GM12878 (cell line): ENCODE results near the gene ELAVL1. TPM values are rescaled to one million over a fixed set of nuclear protein-coding genes. Genes with fewer than 3 reads are reported as not detected.

Source experiments
- ATAC-seq: fragments of 200-7000 bp; cut with Tn5 transposase; 3 replicates; pipeline ENCODE4 v1.9.1; 2020; ENCODE audit warnings: mild to moderate bottlenecking, moderate library complexity
- BruUV-seq: library from RNA; stranded (reverse); fragments of 400-500 nt; replicated peaks from 2 replicates; lab custom pipeline; 2021; lab: Mats Ljungman, UMichigan
- CTCF ChIA-PET: fragments of 300-600 bp; sonication (Branson Sonifier 250); formaldehyde crosslinking; extraction: SDS; loops from one replicate; lab custom pipeline; 2021; ENCODE audit warnings: inconsistent platforms; lab: Yijun Ruan, JAX
- POLR2A ChIA-PET: fragments of 350-600 bp; formaldehyde crosslinking; extraction: SDS; loops from one replicate; lab custom pipeline; 2021; ENCODE audit warnings: inconsistent platforms; lab: Charles Lee
- RAD21 ChIA-PET: fragments of 300-600 bp; sonication (Branson Sonifier 250); formaldehyde crosslinking; loops from one replicate; lab custom pipeline; 2023; ENCODE audit warnings: antibody characterized with exemption; ENCODE audit not compliant: unreplicated experiment; lab: Charles Lee
- SMC1A ChIA-PET: fragments of 300-600 bp; sonication (Branson Sonifier 250); formaldehyde crosslinking; loops from one replicate; lab custom pipeline; 2023; ENCODE audit not compliant: unreplicated experiment, uncharacterized antibody; lab: Charles Lee
- DNase-seq: peaks from one replicate; pipeline ENCODE4 v3.0.0-alpha.2; 2011; ENCODE audit warnings: low read depth, low spot score
- FAIRE-seq: peaks from 3 replicates; lab custom pipeline; 2011; peaks lifted over from hg19 to GRCh38; lab: Jason Lieb, UNC
- H2AFZ ChIP-seq: 2 replicates; pipeline ENCODE4 v1.6.0; 2011; ENCODE audit warnings: low read depth, low read length, control low read depth; ENCODE audit not compliant: control insufficient read depth
- H3K27ac ChIP-seq: 2 replicates; pipeline ENCODE4 v1.5.1; 2011; ENCODE audit warnings: control low read depth; ENCODE audit not compliant: control insufficient read depth, insufficient read depth
- H3K27me3 ChIP-seq, 2 experiments: replicated peaks in 1 of 2; 2 replicates each; pipeline versions ENCODE4 v1.6.0 to v1.6.1; 2011; ENCODE audit warnings: low read length in 1 of 2; ENCODE audit not compliant: control insufficient read depth in 2 of 2, insufficient read depth in 2 of 2
- H3K36me3 ChIP-seq, 2 experiments: 2 replicates each; pipeline ENCODE4 v1.5.1; 2011; ENCODE audit warnings: low read length in 1 of 2; ENCODE audit not compliant: control insufficient read depth in 2 of 2, insufficient read depth in 2 of 2
- H3K4me1 ChIP-seq: 2 replicates; pipeline ENCODE4 v1.6.1; 2011; ENCODE audit warnings: mild to moderate bottlenecking, low read length, moderate library complexity, mixed read lengths; ENCODE audit not compliant: control insufficient read depth, insufficient read depth
- H3K4me2 ChIP-seq: 2 replicates; pipeline ENCODE4 v1.6.0; 2011; ENCODE audit warnings: control low read depth; ENCODE audit not compliant: control insufficient read depth, insufficient read depth
- H3K4me3 ChIP-seq: fragments of 200-600 bp; sonication (generic); 2 replicates; pipeline ENCODE4 v1.5.1; 2016
- H3K79me2 ChIP-seq: 2 replicates; pipeline ENCODE4 v1.6.0; 2011; ENCODE audit warnings: low read length; ENCODE audit not compliant: control insufficient read depth, insufficient read depth
- H3K9ac ChIP-seq: 2 replicates; pipeline ENCODE4 v1.8.0; 2011; ENCODE audit warnings: low read length, control low read depth, mixed read lengths; ENCODE audit not compliant: control insufficient read depth, insufficient read depth
- H3K9me3 ChIP-seq: replicated peaks from 3 replicates; pipeline ENCODE4 v1.5.1; 2011; ENCODE audit warnings: mild to moderate bottlenecking, low read length; ENCODE audit not compliant: control insufficient read depth, insufficient read depth
- H4K20me1 ChIP-seq: 2 replicates; pipeline ENCODE4 v1.6.0; 2011; ENCODE audit not compliant: control insufficient read depth, insufficient read depth
- BHLHE40 ChIP-seq, 2 experiments: fragments of 450-650 bp in 1 of 2; IDR thresholded peaks; 2 replicates each; pipeline ENCODE4 v1.6.1; 2011 to 2017; ENCODE audit warnings: low read depth in 2 of 2, borderline replicate concordance in 1 of 2, improper control_type of control experiment in 1 of 2, low read length in 1 of 2, mild to moderate bottlenecking in 1 of 2
- BRCA1 ChIP-seq: IDR thresholded peaks from 2 replicates; pipeline ENCODE4 v1.6.1; 2011; ENCODE audit warnings: low read depth, low read length, improper control_type of control experiment
- CEBPB ChIP-seq, 2 experiments: fragments of 150-350 bp in 1 of 2; IDR thresholded peaks; 2 replicates each; pipeline ENCODE4 v1.6.1; 2012 to 2014; ENCODE audit warnings: low read depth in 2 of 2, low read length in 2 of 2, borderline replicate concordance in 1 of 2, inconsistent platforms in 1 of 2
- EGR1 ChIP-seq, 2 experiments: IDR thresholded peaks; 1 replicate in 1 of 2; 2 replicates in 1 of 2; pipeline ENCODE4 v1.6.1; 2011 to 2012; ENCODE audit warnings: low read depth in 2 of 2, low read length in 2 of 2, borderline replicate concordance in 1 of 2, mild to moderate bottlenecking in 1 of 2, moderate library complexity in 1 of 2
- EP300 ChIP-seq, 2 experiments: fragments of 150-350 bp in 1 of 2; IDR thresholded peaks; 2 replicates each; pipeline ENCODE4 v1.6.1; 2011 to 2012; ENCODE audit warnings: low read depth in 2 of 2, low read length in 2 of 2, borderline replicate concordance in 1 of 2, improper control_type of control experiment in 1 of 2, inconsistent platforms in 1 of 2; ENCODE audit not compliant: control insufficient read depth in 1 of 2
- FOS ChIP-seq: IDR thresholded peaks from 3 replicates; pipeline ENCODE4 v1.6.1; 2011; ENCODE audit warnings: borderline replicate concordance; ENCODE audit not compliant: insufficient read length; ENCODE audit errors: extremely low read depth
- IKZF2 ChIP-seq, 2 experiments: fragments of 450-650 bp; IDR thresholded peaks; 2 replicates each; pipeline ENCODE4 v1.6.1; 2017; ENCODE audit warnings: mild to moderate bottlenecking in 2 of 2, moderate library complexity in 2 of 2
- IRF4 ChIP-seq: IDR thresholded peaks from 2 replicates; pipeline ENCODE4 v1.6.1; 2011; ENCODE audit warnings: low read depth, low read length
- MTA3 ChIP-seq: IDR thresholded peaks from 2 replicates; pipeline ENCODE4 v1.6.1; 2012; ENCODE audit warnings: low read length, inconsistent platforms, borderline replicate concordance
- NBN ChIP-seq: fragments of 450-650 bp; IDR thresholded peaks from 2 replicates; pipeline ENCODE4 v1.6.1; 2016
- POLR2A ChIP-seq: IDR thresholded peaks from 2 replicates; pipeline ENCODE4 v1.6.1; 2011; ENCODE audit warnings: low read depth, mild to moderate bottlenecking, low read length
- PRDM15 ChIP-seq: fragments of 450-650 bp; formaldehyde crosslinking; IDR thresholded peaks from 2 replicates; pipeline ENCODE4 v1.4.0; 2020; ENCODE audit warnings: mild to moderate bottlenecking, moderate library complexity
- RCOR1 ChIP-seq: conservative IDR thresholded peaks from 2 replicates; pipeline ENCODE4 v1.6.1; 2012; ENCODE audit warnings: low read depth, low read length, improper control_type of control experiment
- RFX5 ChIP-seq: IDR thresholded peaks from 2 replicates; pipeline ENCODE4 v1.6.1; 2011; ENCODE audit warnings: low read depth, low read length, improper control_type of control experiment
- TAF1 ChIP-seq: IDR thresholded peaks from 2 replicates; pipeline ENCODE4 v1.6.1; 2011; ENCODE audit warnings: mild to moderate bottlenecking, low read depth, low read length, borderline replicate concordance
- TCF7 ChIP-seq: IDR thresholded peaks from 2 replicates; pipeline ENCODE4 v1.6.1; 2014; ENCODE audit warnings: antibody characterized with exemption, borderline replicate concordance
- YY1 ChIP-seq: IDR thresholded peaks from 2 replicates; pipeline ENCODE4 v1.6.1; 2011; ENCODE audit warnings: low read depth, mild to moderate bottlenecking, low read length
- ZNF274 ChIP-seq: IDR thresholded peaks from one replicate; pipeline ENCODE4 v1.8.0; 2011; ENCODE audit not compliant: insufficient read length, insufficient read depth
- ZNF384 ChIP-seq: IDR thresholded peaks from 2 replicates; pipeline ENCODE4 v1.6.1; 2012; ENCODE audit warnings: low read depth, mild to moderate bottlenecking, low read length, improper control_type of control experiment, borderline replicate concordance
- ZSCAN29 ChIP-seq: fragments of 450-650 bp; IDR thresholded peaks from 2 replicates; pipeline ENCODE4 v1.6.1; 2017; ENCODE audit warnings: mild to moderate bottlenecking, moderate library complexity
- WGBS: methylation state at CpG from one replicate; pipeline ENCODE4 v1.1.6; 2016; ENCODE audit warnings: low lambda C conversion rate; ENCODE audit not compliant: insufficient replicate concordance, insufficient coverage; ENCODE audit errors: missing lambda C conversion rate; 5-methylcytosine and 5-hydroxymethylcytosine counted together
- in situ Hi-C: fragments of 300-500 bp; cut with MboI; formaldehyde crosslinking; loops from 9 replicates; pipeline ENCODE4 v1.14.3; 2018; ENCODE audit warnings: mixed read lengths
- intact Hi-C: fragments of 100-400 bp; cut with micrococcal nuclease; formaldehyde crosslinking; loops from one replicate; pipeline ENCODE4 v1.14.2; 2022; ENCODE audit not compliant: unreplicated experiment
- polyA plus RNA-seq, 11 experiments: library from polyadenylated mRNA; depleted of rRNA in 4 of 11; unstranded in 6 of 11; stranded (reverse) in 5 of 11; fragments of >200 nt; fragmentation: Nextera tagmentation in 4 of 11; fragmentation: Illumina TruSeq in 1 of 11; extraction: Ambion mirVana in 4 of 11; extraction: Trizol in 1 of 11; gene quantifications; 1 replicate in 1 of 11; 2 replicates in 10 of 11; pipeline versions ENCODE4 v1.2.1 to v1.2.3, GENCODE V29; 2011 to 2016; ENCODE audit warnings: inconsistent platforms in 2 of 11, missing spikeins in 2 of 11, low read depth in 1 of 11
- total RNA-seq, 4 experiments: library from RNA; depleted of rRNA in 3 of 4; stranded (reverse); fragments of >200 nt in 3 of 4; fragmentation: Illumina TruSeq in 1 of 4; extraction: Trizol in 1 of 4; gene quantifications; 2 replicates each; pipeline versions ENCODE4 v1.2.1 to v1.2.3, GENCODE V29; 2013 to 2021

ELAVL1 gene
- total and polyA plus RNA-seq, 10 of the 15 experiments (the other 5 are each of a cell fraction or from before 2014, with no cell fraction given), result 7.4 to 155 (median 70.3) TPM

DNA sequence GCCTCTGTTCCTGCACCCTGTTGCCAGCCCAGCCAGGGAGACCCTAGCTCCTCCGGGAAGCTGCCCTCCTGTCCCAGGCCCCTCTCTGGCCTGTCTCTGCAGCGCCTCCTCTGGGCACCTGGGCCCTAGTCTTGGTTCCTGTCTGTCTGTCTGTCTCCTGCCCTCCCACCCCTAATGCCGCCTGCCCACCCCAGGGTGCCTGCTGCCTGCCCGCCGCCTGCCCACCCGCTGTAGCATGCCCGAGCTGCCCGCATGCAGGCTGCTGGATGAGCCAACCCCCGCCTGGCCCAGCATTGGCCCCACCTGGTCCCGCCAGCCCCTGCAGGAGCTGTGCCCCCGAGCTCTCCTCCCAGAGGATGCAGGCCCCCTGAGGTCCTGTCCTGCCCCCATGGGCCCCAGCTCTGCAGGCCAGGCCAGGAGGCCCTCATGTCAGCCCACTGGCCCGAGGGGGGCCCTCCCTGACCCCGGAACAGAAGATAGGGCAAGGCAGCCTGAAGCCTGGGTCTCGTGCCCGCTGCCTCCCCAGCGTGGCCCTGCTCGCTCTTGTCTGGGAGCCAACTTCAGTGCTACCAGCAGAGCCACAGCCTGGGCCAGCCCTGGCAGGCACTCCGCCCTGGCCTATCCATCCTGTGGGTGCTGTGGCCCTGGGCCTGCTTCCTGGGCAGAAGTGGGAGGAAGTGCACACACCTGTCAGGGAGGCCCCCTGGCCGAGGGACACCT is 96.5 kb downstream of the ELAVL1 start:
- Histone ChIP-seq H4K20me1 (peaks cover 9% of the 10 kb centered on the region; the same call in 1 of the 2 replicates), H3K4me3 (no peak overlapping the region), H3K4me2 (no peak overlapping the region), H2AFZ (no peak overlapping the region), H3K9ac (no peak overlapping the region), H3K27me3 (no peaks in the 10 kb centered on the region), H3K4me1 (peaks cover 8% of the 10 kb centered on the region), H3K27ac (no peak overlapping the region), H3K79me2 (peaks cover 29% of the 10 kb centered on the region), H3K9me3 (no peaks in the 10 kb centered on the region), H3K36me3 (peaks cover 0 to 16% of the 10 kb centered on the region in 2 experiments; a peak in 3 of 4 replicates)
- ATAC-seq (no peak), DNase-seq (no peak), FAIRE-seq (no peak)
- WGBS, result 96% methylated on average over 17 of the region's 19 CpGs
- SMC1A ChIA-PET, result no interaction called here
- CTCF ChIA-PET, result interaction anchor here (0.8 kb wide), 1 partner anchor 12 kb away, joined by 4 read pairs; the partner anchor contains the start of gene SNAPC2
- POLR2A ChIA-PET, result no interaction called here
- no TSS peak for BruUV-seq
- in situ Hi-C loops, result no loop called here
- TF ChIP-seq RCOR1 (no peak), PRDM15 (CRISPR knock-in tag) (no peak), BHLHE40 (IDR thresholded peaks at IDR 0.05; ENCODE audit: borderline replicate concordance in 1 of 2, low read depth in 2 of 2, low read length in 1 of 2) (no peak), RFX5 (no peak), IKZF2 (IDR thresholded peaks at IDR 0.05) (no peak), IRF4 (no peak), CEBPB (IDR thresholded peaks at IDR 0.05; ENCODE audit: borderline replicate concordance in 1 of 2, low read depth in 2 of 2, low read length in 2 of 2) (no peak), TAF1 (no peak), EP300 (IDR thresholded peaks at IDR 0.05; ENCODE audit: borderline replicate concordance in 1 of 2, control insufficient read depth in 1 of 2, low read depth in 2 of 2, low read length in 2 of 2) (no peak), POLR2A (no peak), NBN (no peak), EGR1 (IDR thresholded peaks at IDR 0.05; ENCODE audit: borderline replicate concordance in 1 of 2, low read depth in 2 of 2, low read length in 2 of 2) (no peak), TCF7 (no peak), ZSCAN29 (no peak), FOS (no peak), BRCA1 (no peak), MTA3 (no peak), ZNF274 (no peak), YY1 (no peak), ZNF384 (no peak)
- RAD21 ChIA-PET, result no interaction called here
- intact Hi-C loops, result loop anchor here (10.0 kb wide), 1 partner anchor 224 kb away; the partner anchor contains the start of gene TRAPPC5
